ENCODE data around the gene OR2J3. TPM values are rescaled to one million over a fixed set of nuclear protein-coding genes. Genes with fewer than 3 reads are reported as not detected.
"Not testable (repeated sequence)": the region's sequence is repeated elsewhere in the genome, so short reads cannot be mapped to it uniquely, and the experiment has no call there.

OR2J3 gene
- total RNA-seq, 1 experiment from 2014 or later: not detected

- not testable (repeated sequence) for H3K4me1 Mint-ChIP-seq
These were observed 52.1 kb downstream of the OR2J3 start for GRCh38 chr6:29159922-29160321.

More at GRCh38 chr6:29159922-29160321, 52.1 kb downstream of the OR2J3 start:
- H2BK120ac ChIP-seq (ENCODE audit: low read depth, low read length, poor library complexity, severe bottlenecking); H3K18ac ChIP-seq (ENCODE audit: insufficient read length, low read depth, low read length); H3K27ac ChIP-seq (ENCODE audit: insufficient read length, low read depth, low read length); H3K79me2 ChIP-seq (ENCODE audit: insufficient read depth, low read length); H3K4me3 Mint-ChIP-seq; H3K36me3 Mint-ChIP-seq (ENCODE audit: insufficient read depth in 1 of 3, low read depth in 3 of 3); H3K4me1 ChIP-seq (ENCODE audit: insufficient read depth, low read length); DNase-seq; H3K27me3 Mint-ChIP-seq (ENCODE audit: low read depth); H2AK5ac ChIP-seq (ENCODE audit: insufficient read length, low read length); H4K20me1 ChIP-seq (ENCODE audit: control insufficient read depth, insufficient read depth, insufficient read length); H3K9me3 ChIP-seq (ENCODE audit: control insufficient read depth, low read depth, low read length); H2BK20ac ChIP-seq (ENCODE audit: low read depth, low read length, poor library complexity, severe bottlenecking); H3K14ac ChIP-seq (ENCODE audit: insufficient read depth, low read length); H3K4ac ChIP-seq (ENCODE audit: low read depth, low read length); H3K27ac Mint-ChIP-seq; H3T11ph ChIP-seq (ENCODE audit: low read length); H3K79me1 ChIP-seq (ENCODE audit: insufficient read depth, low read depth, low read length, poor library complexity, severe bottlenecking); H4K91ac ChIP-seq (ENCODE audit: insufficient read length, low read depth, low read length); H3K56ac ChIP-seq (ENCODE audit: insufficient read length, low read depth, low read length); H3K23me2 ChIP-seq (ENCODE audit: insufficient read length, low read depth, low read length, poor library complexity, severe bottlenecking); H4K5ac ChIP-seq (ENCODE audit: insufficient read length, low read depth, low read length); H3K9ac ChIP-seq (ENCODE audit: extremely low read depth, insufficient read length, low read length); H2BK5ac ChIP-seq (ENCODE audit: insufficient read length, low read length); H2BK15ac ChIP-seq (ENCODE audit: low read depth, low read length); H3K4me2 ChIP-seq (ENCODE audit: insufficient read depth, insufficient read length, low read length); H4K8ac ChIP-seq (replicated peaks; ENCODE audit: insufficient read length, low read depth, low read length); H2AFZ ChIP-seq (ENCODE audit: low read length); H2BK12ac ChIP-seq (ENCODE audit: insufficient read length, low read depth, low read length); H3K23ac ChIP-seq (ENCODE audit: insufficient read length, low read depth, low read length); H3K27me3 ChIP-seq (ENCODE audit: insufficient read depth, low read length); H3K9me3 Mint-ChIP-seq: not testable (repeated sequence)
- WGBS (ENCODE audit: extremely low coverage, insufficient read length, low lambda C conversion rate): no CpG with 5 or more reads among the region's 29 CpGs

Other genes with a start within 250 kb of the OR2J3 start
- 93.1 and 98.2 TPM in 2 replicates for gene TRIM27, start 184.1 kb upstream of the OR2J3 start, total RNA-seq (2021)
- gene ZNF311, start 102.7 kb upstream of the OR2J3 start, total RNA-seq (2021): 0.57 and 0.68 TPM in 2 replicates
- not detected in 2 replicates for gene OR2W1, start 62.9 kb upstream of the OR2J3 start, total RNA-seq (2021)
- not detected in 2 replicates for gene OR2B3, start 20.7 kb upstream of the OR2J3 start, total RNA-seq (2021)
- gene OR2J1, start 8.6 kb upstream of the OR2J3 start, total RNA-seq (2021): not detected in 2 replicates
- gene OR2J2, start 62.8 kb downstream of the OR2J3 start, total RNA-seq (2021): not detected in 2 replicates
- gene OR14J1, start 193.6 kb downstream of the OR2J3 start, total RNA-seq (2021): not detected in 2 replicates

All from H9 (cell line).